BJ (cell line): ENCODE data around the gene GRIK3. TPM values are rescaled to one million over a fixed set of nuclear protein-coding genes. Genes with fewer than 3 reads are reported as not detected.

Experiments used
- CTCF ChIA-PET: fragments of 350-600 bp; formaldehyde crosslinking; extraction: SDS; loops from one replicate; lab custom pipeline; 2021; ENCODE audit warnings: antibody characterized with exemption, inconsistent platforms; lab: Yijun Ruan, JAX
- POLR2A ChIA-PET: fragments of 300-600 bp; sonication (Branson Sonifier 250); formaldehyde crosslinking; extraction: SDS; loops from one replicate; lab custom pipeline; 2021; ENCODE audit warnings: antibody characterized with exemption; lab: Charles Lee
- DNase-seq: peaks from one replicate; pipeline ENCODE4 v3.0.0-alpha.2; 2011; ENCODE audit warnings: low read depth
- H3K27me3 ChIP-seq: 2 replicates; pipeline ENCODE4 v1.6.0; 2011; ENCODE audit warnings: low read length; ENCODE audit not compliant: control insufficient read depth, insufficient read depth
- H3K36me3 ChIP-seq: 2 replicates; pipeline ENCODE4 v1.5.1; 2011; ENCODE audit warnings: low read length; ENCODE audit not compliant: control insufficient read depth, insufficient read depth
- H3K4me3 ChIP-seq: 2 replicates; pipeline ENCODE4 v1.5.1; 2011; ENCODE audit warnings: low read depth, mild to moderate bottlenecking, control low read depth, low read length
- CTCF ChIP-seq: IDR thresholded peaks from 2 replicates; pipeline ENCODE4 v1.5.1; 2011; ENCODE audit warnings: low read depth, mild to moderate bottlenecking, control low read depth, inconsistent platforms, low read length, moderate library complexity; ENCODE audit not compliant: insufficient read depth
- polyA plus RNA-seq: library from polyadenylated mRNA; depleted of rRNA; stranded (reverse); fragments of >200 nt; gene quantifications from 2 replicates; pipeline ENCODE4 v1.2.3, GENCODE V29; 2011

Gene GRIK3
- polyA plus RNA-seq, 1 experiment, result not detected

DNA sequence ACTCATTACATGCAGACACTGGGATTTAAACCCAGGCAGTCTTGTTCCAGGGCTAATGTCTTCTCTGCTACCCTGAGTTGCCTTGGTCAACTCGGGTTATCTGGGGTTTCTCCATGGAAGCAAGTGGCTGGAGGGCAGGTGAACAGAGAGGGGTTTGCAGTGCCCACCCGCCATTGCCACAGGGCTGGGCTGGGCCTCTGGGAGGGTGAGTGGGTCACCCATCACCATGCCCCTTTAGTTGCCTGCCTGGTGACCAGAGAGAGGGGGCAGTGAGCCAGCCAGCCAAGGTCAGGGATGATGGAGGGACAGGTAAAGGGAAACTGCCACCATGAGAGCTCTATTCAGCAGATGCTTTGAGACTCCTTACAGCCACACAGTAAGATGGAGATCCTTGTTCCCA lies 53.2 kb downstream of the GRIK3 start:
- Histone ChIP-seq H3K4me3 (no peak overlapping the region), H3K36me3 (no peaks in the 10 kb centered on the region), H3K27me3 (no peaks in the 10 kb centered on the region)
- CTCF ChIA-PET, result no interaction called here
- no peak for DNase-seq
- TF ChIP-seq CTCF, result no peak
- POLR2A ChIA-PET, result no interaction called here

DNA sequence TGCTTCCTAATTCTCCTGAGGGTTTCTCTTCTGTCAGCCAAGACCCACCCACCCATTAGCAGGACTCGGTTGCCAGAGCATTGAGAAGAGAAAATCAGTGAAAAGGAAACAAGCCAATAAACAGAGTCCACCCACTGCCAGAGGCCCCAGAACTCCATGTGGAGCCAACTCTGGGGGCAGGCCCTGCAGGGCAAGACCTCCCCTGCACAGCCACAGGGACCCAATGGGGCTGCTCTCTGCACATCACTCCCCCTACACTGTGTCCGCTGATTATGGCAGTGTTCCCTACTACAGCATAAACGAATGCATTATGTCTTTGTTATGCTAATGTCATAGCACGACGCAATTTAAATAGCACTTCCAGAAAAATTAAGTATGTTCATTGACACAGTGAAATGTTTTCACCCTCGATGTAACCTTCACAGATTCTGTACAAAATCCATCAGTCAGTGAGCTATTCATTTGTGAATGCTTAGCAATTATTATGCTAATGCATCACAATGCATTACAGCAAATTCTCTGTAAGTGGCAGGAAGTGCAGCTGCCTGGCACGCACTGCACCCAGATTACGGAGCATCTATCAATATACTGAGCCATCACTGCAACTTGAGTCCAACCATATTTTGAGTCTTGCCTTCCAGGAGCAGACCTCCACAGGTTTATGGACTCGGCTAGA lies 56.4 kb downstream of the GRIK3 start:
- no peak overlapping the region for H3K4me3 ChIP-seq
- POLR2A ChIA-PET, result no interaction called here
- H3K27me3 ChIP-seq, result no peaks in the 10 kb centered on the region
- DNase-seq, result no peak
- no peak for TF ChIP-seq CTCF
- H3K36me3 ChIP-seq, result no peaks in the 10 kb centered on the region
- CTCF ChIA-PET, result interaction anchor here (0.6 kb wide), 1 partner anchor 423 kb away, joined by 3 read pairs; no protein-coding TSS in a partner anchor

DNA sequence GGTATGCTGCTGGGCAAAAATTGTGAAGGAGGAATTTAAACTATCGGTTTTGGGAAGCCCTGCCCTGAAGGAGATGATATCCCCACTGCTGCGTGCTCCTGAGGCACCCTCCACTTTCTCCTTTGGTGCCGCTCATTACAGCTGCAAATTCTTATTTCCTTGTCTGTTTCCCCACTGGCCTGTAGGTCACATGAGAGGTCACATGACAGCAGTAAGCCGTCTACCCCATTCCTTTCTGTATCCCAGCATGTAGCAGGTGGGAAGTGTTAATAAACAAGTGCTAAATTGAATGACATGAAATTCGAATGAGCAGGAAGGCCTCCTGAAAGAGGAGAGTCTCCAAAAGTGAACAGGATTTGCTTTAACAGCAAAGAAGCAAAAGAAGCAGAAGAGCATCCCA lies 58.7 kb downstream of the GRIK3 start:
- TF ChIP-seq CTCF, result no peak
- no peak overlapping the region for H3K4me3 ChIP-seq
- CTCF ChIA-PET, result interaction anchor here (1.1 kb wide), 1 partner anchor 33 kb away, joined by 3 read pairs; no protein-coding TSS in a partner anchor
- POLR2A ChIA-PET, result no interaction called here
- no peak for DNase-seq
- no peaks in the 10 kb centered on the region for H3K27me3 ChIP-seq
- no peaks in the 10 kb centered on the region for H3K36me3 ChIP-seq

- no peak for DNase-seq
- H3K4me3 ChIP-seq, result no peak overlapping the region
- no peaks in the 10 kb centered on the region for H3K36me3 ChIP-seq
- no peak for TF ChIP-seq CTCF
- POLR2A ChIA-PET, result no interaction called here
- H3K27me3 ChIP-seq, result no peaks in the 10 kb centered on the region
- CTCF ChIA-PET, result no interaction called here
Measured at GRCh38 chr1:36973056-36973455, 61.3 kb downstream of the GRIK3 start.

DNA sequence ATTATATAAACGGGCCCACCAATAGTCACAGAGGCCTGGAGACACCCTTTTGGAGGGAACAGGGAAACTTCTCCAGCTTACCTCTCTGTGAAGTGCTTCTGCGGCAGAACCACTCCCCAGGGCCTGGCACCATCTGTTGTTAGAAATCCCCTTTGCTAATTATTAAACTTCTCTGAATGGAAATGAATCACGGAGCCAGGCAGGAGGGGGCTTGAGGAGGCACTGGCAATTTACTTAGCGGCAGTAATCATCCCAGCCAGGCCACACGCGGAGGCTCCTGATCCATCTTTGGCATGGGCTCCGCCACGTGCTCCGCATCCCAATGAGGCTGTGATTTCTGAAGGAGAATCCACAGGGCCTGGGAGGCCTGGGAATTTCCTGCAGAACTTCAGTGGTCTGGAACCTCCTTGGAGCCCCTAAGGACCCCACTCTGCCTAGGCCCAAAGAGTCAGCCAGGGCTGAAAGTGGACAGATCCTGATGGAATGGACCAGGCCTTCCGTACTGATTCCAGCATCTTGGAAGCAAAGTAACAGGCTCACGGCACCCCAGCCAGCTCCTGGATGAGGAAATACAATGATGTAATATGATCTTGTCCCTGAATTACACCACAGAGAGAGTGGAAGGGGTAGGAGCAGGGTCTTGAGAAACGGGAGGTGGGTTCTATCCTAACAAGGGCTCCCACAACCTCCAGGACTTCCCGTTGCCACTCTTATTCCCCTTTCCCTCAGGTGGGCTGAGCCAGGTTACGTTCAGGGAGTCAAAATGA lies 62.3 kb downstream of the GRIK3 start:
- no peak for TF ChIP-seq CTCF
- H3K4me3 ChIP-seq, result no peak overlapping the region
- ChIA-PET POLR2A (no interaction called here), CTCF (no interaction called here)
- no peaks in the 10 kb centered on the region for H3K27me3 ChIP-seq
- no peak for DNase-seq
- no peaks in the 10 kb centered on the region for H3K36me3 ChIP-seq
